ENCODE results near the gene RTP5. TPM values are rescaled to one million over a fixed set of nuclear protein-coding genes. Genes with fewer than 3 reads are reported as not detected.
A peak's percentile ranks its signal among the peaks of the same experiment; 100 is the strongest.
"Not testable (repeated sequence)": the region's sequence is repeated elsewhere in the genome, so short reads cannot be mapped to it uniquely, and the experiment has no call there.

RTP5 gene
- polyA plus RNA-seq, 12 donors = not detected

GRCh38 chr2:241870611-241871537 lies 1.3 kb downstream of the RTP5 start:
- no peak for DNase-seq

- no peak for DNase-seq
These were observed 2.2 kb downstream of the RTP5 start for GRCh38 chr2:241871538-241872312.

- DNase-seq = no peak
These were observed 2.7 kb downstream of the RTP5 start for GRCh38 chr2:241872313-241872642.

GRCh38 chr2:241873081-241873802 lies 3.7 kb downstream of the RTP5 start:
- DNase-seq = no peak

GRCh38 chr2:241873803-241874110 lies 4.2 kb downstream of the RTP5 start:
- DNase-seq = no peak

GRCh38 chr2:241874277-241874925 lies 4.9 kb downstream of the RTP5 start:
- no peak for DNase-seq

- DNase-seq = not testable (repeated sequence)
These were observed 6.4 kb downstream of the RTP5 start for GRCh38 chr2:241875754-241876527.

- DNase-seq = no peak
These were observed 7.1 kb downstream of the RTP5 start for GRCh38 chr2:241876528-241877196.

GRCh38 chr2:241877197-241877685 lies 7.7 kb downstream of the RTP5 start:
- DNase-seq = no peak

- peak; percentile 74 for DNase-seq
These were observed 8.8 kb downstream of the RTP5 start for GRCh38 chr2:241877989-241878970.

GRCh38 chr2:241879326-241879725 lies 9.8 kb downstream of the RTP5 start:
- DNase-seq = no peak

GRCh38 chr2:241880311-241881073 lies 11.0 kb downstream of the RTP5 start:
- no peak for DNase-seq

- peak; percentile 60 for DNase-seq
These were observed 12.6 kb downstream of the RTP5 start for GRCh38 chr2:241882091-241882625.

- DNase-seq = no peak
These were observed 15.4 kb downstream of the RTP5 start for GRCh38 chr2:241884951-241885290.

GRCh38 chr2:241885291-241885945 lies 15.9 kb downstream of the RTP5 start:
- DNase-seq = no peak

GRCh38 chr2:241885946-241886643 lies 16.6 kb downstream of the RTP5 start:
- DNase-seq = no peak

Measured in muscle of arm (tissue), 12 donors.